Subcutaneous adipose tissue (tissue), 4 donors: ENCODE measurements around the gene TMEM213. TPM values are rescaled to one million over a fixed set of nuclear protein-coding genes. Genes with fewer than 3 reads are reported as not detected.

Source experiments
- total RNA-seq, 4 donors: library from RNA; depleted of rRNA; stranded (reverse); fragments of >200 nt; gene quantifications; one replicate each; pipeline ENCODE4 v1.1.0, GENCODE V29; 2016
- TF ChIP-seq, protein P1 (sequence below): fragments of 450-650 bp; IDR thresholded peaks from one replicate; pipeline ENCODE4 v1.5.1; 2016; ENCODE audit warnings: low read depth, mild to moderate bottlenecking, control low read depth, antibody characterized with exemption, moderate library complexity

TMEM213 gene
- total RNA-seq, 4 donors from 2014 or later: not detected

DNA sequence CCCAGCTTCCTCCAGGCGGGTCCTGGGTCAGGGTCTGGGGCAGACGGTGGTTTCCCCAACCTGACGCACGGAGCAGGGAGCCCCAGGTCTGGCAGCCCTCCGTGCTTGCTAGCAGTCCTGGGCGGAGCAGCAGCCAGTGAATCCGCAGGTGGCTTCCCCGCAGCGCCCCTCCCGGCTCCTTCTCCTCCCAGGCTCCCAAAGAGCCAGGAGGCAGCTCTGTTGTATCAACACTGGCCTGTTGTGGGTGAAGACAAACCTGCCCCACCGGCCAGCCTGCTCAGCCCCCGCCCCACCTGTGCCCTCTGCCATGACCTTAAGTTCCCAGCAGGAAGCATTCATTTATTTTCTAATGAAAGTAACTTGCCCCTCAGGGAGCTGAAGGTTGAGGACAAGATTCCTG, 24.0 kb upstream of the TMEM213 start:
- TF ChIP-seq, protein P1, sequence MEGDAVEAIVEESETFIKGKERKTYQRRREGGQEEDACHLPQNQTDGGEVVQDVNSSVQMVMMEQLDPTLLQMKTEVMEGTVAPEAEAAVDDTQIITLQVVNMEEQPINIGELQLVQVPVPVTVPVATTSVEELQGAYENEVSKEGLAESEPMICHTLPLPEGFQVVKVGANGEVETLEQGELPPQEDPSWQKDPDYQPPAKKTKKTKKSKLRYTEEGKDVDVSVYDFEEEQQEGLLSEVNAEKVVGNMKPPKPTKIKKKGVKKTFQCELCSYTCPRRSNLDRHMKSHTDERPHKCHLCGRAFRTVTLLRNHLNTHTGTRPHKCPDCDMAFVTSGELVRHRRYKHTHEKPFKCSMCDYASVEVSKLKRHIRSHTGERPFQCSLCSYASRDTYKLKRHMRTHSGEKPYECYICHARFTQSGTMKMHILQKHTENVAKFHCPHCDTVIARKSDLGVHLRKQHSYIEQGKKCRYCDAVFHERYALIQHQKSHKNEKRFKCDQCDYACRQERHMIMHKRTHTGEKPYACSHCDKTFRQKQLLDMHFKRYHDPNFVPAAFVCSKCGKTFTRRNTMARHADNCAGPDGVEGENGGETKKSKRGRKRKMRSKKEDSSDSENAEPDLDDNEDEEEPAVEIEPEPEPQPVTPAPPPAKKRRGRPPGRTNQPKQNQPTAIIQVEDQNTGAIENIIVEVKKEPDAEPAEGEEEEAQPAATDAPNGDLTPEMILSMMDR: no peak

DNA sequence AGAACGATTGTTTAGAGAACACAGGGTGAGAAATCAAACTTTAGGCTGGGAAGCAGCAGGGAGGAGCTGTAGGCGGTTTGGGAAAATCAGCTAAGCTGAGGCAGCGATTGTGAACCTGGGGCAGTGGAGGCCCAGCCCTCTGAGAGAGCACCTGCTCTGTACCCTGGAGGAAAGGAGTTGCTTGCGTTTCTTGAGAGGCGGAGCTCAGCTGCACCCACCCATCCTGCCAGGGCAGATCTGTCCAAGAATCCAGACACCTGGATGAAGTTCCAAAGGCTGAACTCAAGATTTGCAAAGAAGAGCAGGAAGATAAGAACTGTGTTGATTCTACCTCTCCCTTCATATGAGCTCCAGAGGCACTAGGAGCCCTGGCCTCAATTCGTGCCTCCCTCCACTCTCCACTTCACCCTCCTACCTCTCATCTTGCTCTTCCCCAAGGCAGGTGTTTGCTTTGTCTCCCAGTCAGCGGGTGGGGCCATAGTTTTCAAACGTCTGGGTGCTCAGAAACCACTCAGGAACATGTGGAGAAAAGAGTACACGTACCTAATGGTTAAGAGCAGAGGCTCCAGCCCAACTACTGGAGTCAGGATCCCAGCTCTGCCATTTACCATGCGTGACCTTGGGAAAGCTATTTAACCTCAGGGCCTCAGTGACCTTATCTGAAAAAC, 21.5 kb upstream of the TMEM213 start:
- TF ChIP-seq, protein P1: no peak

DNA sequence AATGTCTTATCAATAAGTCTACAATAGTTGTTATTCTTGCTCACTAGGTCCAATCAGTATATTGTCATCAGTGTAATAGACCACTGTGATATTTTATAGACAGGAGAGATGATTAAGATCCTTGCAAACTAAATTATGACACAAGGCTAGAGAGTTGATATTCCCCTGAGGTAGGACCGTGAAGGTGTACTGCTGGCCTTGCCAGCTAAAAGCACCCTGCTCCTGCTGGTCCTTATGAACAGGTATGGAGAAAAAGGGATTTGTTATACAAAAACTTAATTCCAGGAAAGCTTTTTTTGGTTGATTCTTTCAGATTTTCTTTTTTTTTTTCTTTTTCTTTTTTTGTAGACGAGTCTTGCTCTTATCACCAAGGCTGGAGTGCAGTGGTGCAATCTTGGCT, 16.8 kb upstream of the TMEM213 start:
- TF ChIP-seq, protein P1: no peak

DNA sequence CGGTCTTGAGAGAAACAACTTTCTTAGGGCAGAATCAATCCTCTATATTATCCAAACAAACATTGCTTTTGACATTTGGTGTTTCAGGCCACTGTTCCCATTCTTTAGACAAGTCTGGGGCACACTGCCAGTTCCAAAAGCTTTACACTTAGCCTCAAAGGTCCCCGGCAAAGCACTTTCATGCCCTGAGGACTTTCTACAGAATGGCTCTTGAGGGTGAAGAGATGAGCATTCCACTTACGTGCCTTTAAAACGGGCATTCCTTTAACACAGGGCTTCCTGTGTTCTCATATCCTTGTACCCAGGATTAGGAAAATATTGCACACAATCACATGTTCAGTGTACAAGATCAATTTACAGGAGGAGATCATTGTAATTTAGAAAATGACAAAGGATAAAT, 13.1 kb upstream of the TMEM213 start:
- TF ChIP-seq, protein P1: no peak

DNA sequence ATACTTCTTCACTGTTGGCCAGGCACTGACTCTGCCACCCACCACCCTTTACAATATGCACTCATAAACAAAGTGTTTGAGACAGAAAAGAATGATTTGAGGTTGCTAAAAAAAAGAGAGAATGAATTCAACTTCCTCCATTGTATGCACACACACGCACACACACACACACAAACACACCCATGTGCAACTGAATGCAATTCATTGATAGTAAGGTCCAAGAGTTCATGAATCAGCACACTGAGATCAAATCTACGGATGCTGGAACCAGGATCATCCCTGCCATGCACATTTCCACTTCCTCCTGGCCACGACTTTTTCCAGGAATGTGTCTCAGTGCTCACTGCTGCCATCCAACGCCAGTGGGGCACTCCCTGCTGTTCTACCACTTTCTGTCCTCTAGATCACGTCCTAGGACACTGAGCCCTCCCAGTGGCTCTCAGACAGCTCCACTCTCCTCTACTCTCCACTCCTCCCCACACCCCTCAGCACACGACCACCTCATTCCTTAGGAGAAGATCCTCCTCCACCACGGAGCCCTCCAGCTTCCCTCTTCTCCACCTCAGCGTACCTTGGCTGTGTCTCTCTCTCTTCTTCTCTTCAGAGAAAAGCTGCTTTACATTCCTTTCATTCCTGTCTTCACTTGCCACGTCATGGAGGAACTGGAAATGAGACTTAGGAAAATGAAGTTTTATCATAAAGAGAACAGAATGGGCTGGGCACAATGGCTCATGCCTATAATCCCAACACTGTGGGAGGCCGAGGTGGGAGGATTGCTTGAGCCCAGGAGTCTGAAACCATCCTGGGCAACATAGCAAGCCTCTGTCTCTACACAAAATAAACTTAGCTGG, 12.0 kb upstream of the TMEM213 start:
- TF ChIP-seq, protein P1: no peak

DNA sequence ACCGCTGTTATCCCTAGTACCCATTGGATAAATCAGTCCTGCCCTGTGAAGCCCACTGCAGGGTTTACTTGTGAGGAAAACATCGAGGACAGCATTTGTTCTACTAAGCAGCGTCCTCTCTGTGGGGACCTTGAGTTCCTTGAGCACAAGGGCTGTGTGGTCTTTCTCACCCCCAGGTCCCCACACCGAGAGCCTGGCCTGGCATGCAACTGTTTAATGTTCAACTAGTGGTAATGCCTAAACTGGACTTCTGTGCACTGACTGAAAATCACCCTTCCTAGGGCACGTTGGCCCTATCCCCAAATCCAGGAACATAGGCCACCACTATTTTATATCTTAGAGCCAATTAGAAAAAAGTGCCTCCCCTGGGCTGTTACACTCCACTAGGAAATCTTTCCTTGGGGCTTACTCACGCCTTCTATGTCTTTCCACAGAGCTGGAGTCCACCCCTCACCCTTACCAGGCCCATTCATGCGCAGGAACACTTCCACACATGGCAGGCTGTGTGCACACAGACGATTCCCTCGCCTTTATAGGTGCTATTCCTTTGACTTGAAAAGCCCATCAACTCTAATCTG, 1.7 kb upstream of the TMEM213 start:
- TF ChIP-seq, protein P1: no peak

DNA sequence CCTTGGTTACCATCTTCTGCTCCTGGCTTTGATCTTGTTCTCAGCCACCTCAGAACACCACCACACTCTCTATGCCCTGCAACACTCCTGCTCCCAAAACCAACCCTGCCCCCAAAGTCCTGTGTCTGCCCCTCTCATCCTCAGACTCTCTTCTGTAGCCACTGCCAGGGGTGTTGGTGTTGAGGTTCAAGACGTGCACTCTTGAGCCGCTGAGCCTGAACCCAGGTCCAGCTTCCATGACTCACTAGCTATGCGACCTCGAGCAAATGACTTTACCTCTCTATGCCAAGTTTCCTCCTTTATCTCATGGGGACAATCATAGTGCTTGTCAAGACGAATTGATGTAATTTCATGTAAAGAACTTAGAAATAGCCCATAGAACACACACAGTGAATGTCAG, 1.0 kb downstream of the TMEM213 start:
- TF ChIP-seq, protein P1: no peak
